SK-N-SH treated with all-trans-retinoic acid at 6 μM for 48 hours (cell line): ENCODE measurements around the gene ATL2.

Source experiments
- ARNTL ChIP-seq: fragments of 450-650 bp; formaldehyde crosslinking; IDR thresholded peaks from 2 replicates; pipeline ENCODE4 v1.5.0; 2020; ENCODE audit warnings: low read depth, mild to moderate bottlenecking, moderate library complexity, borderline replicate concordance
- CSDC2 ChIP-seq: fragments of 250-450 bp; sonication (Bioruptor Pico); IDR thresholded peaks from 2 replicates; pipeline ENCODE4 v1.5.0; 2020; ENCODE audit warnings: mild to moderate bottlenecking, moderate library complexity
- ISL1 ChIP-seq: fragments of 250-450 bp; sonication (Bioruptor Pico); IDR thresholded peaks from 2 replicates; pipeline ENCODE4 v2.1.2; 2022; ENCODE audit warnings: mild to moderate bottlenecking, moderate library complexity
- OSR1 ChIP-seq: fragments of 250-450 bp; sonication (Bioruptor Pico); IDR thresholded peaks from 2 replicates; pipeline ENCODE4 v1.8.0; 2022; ENCODE audit warnings: moderate library complexity, mild to moderate bottlenecking, inconsistent platforms
- POU6F1 ChIP-seq: fragments of 250-450 bp; sonication (Bioruptor Pico); IDR thresholded peaks from 2 replicates; pipeline ENCODE4 v1.8.0; 2021; ENCODE audit warnings: low read depth, mild to moderate bottlenecking, moderate library complexity, borderline replicate concordance
- RARB ChIP-seq: fragments of 250-450 bp; sonication (Bioruptor Pico); IDR thresholded peaks from 2 replicates; pipeline ENCODE4 v1.8.0; 2021; ENCODE audit warnings: mild to moderate bottlenecking, moderate library complexity
- SNAI2 ChIP-seq: fragments of 250-450 bp; sonication (Bioruptor Pico); IDR thresholded peaks from 2 replicates; pipeline ENCODE4 v1.5.0; 2020; ENCODE audit warnings: mild to moderate bottlenecking, moderate library complexity
- TOX ChIP-seq: fragments of 250-450 bp; sonication (Bioruptor Pico); IDR thresholded peaks from 2 replicates; pipeline ENCODE4 v1.8.0; 2021; ENCODE audit warnings: mild to moderate bottlenecking, moderate library complexity, borderline replicate concordance
- ZC3H10 ChIP-seq: fragments of 250-450 bp; sonication (Bioruptor Pico); IDR thresholded peaks from 2 replicates; pipeline ENCODE4 v1.5.1; 2021; ENCODE audit warnings: mild to moderate bottlenecking, moderate library complexity
- ZFP3 ChIP-seq: fragments of 250-450 bp; sonication (Bioruptor Pico); IDR thresholded peaks from 2 replicates; pipeline ENCODE4 v1.5.0; 2020; ENCODE audit warnings: mild to moderate bottlenecking, moderate library complexity
- ZNF565 ChIP-seq: fragments of 450-650 bp; formaldehyde crosslinking; conservative IDR thresholded peaks from 2 replicates; pipeline ENCODE4 v1.5.0; 2020; ENCODE audit warnings: low read depth, mild to moderate bottlenecking, moderate library complexity
- TF ChIP-seq, protein P1 (sequence below): fragments of 250-450 bp; sonication (Bioruptor Pico); IDR thresholded peaks from 2 replicates; pipeline ENCODE4 v1.8.0; 2020; ENCODE audit warnings: mild to moderate bottlenecking, moderate library complexity, borderline replicate concordance

DNA sequence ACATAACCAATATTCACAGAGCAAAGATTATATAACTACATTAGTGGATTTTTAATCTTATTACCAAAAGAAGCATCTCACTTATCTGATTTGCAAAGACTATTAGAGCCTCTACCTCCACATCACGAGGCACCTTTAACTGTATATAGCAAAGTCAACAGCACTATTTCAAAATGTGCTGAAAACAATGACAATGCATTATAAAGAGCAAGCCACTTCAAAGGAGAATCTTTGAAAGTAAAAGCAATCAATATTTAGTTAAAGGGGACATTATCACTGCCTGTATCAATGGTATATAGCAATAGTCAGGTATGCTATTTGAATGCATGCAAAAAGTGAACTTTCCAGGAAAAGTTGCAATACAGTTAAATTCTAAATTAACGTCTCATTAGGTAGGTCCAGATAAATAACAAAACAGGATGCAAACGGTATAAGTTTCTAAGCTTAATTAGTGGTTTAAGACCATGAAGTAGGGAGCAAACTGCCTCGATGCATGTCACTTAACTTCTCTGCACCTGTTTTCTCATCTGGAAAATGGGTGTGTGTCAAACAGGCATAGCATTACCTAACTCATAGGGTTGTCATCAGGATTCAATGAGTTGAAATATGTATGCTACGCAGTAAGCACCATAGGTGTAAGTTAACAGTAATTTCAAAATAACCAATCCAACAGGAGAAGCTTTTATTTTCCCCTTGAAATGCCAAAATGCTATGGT lies 31.6 kb downstream of the ATL2 start:
- TF ChIP-seq POU6F1 (CRISPR knock-in tag) (no peak), RARB (no peak), ZNF565 (CRISPR knock-in tag) (no peak), ARNTL (CRISPR knock-in tag) (no peak), CSDC2 (no peak), ZC3H10 (CRISPR knock-in tag) (no peak), ZFP3 (CRISPR knock-in tag) (no peak), OSR1 (CRISPR knock-in tag) (no peak), SNAI2 (CRISPR knock-in tag) (no peak), TOX (CRISPR knock-in tag) (no peak), ISL1 (CRISPR knock-in tag) (no peak)
- TF ChIP-seq, protein P1, sequence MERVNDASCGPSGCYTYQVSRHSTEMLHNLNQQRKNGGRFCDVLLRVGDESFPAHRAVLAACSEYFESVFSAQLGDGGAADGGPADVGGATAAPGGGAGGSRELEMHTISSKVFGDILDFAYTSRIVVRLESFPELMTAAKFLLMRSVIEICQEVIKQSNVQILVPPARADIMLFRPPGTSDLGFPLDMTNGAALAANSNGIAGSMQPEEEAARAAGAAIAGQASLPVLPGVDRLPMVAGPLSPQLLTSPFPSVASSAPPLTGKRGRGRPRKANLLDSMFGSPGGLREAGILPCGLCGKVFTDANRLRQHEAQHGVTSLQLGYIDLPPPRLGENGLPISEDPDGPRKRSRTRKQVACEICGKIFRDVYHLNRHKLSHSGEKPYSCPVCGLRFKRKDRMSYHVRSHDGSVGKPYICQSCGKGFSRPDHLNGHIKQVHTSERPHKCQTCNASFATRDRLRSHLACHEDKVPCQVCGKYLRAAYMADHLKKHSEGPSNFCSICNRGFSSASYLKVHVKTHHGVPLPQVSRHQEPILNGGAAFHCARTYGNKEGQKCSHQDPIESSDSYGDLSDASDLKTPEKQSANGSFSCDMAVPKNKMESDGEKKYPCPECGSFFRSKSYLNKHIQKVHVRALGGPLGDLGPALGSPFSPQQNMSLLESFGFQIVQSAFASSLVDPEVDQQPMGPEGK (CRISPR knock-in tag) = no peak
